Adrenal gland (tissue), 12 donors: ENCODE data around the gene NPIPA1. TPM values are rescaled to one million over a fixed set of nuclear protein-coding genes. Genes with fewer than 3 reads are reported as not detected.
"Not testable (repeated sequence)": the region's sequence is repeated elsewhere in the genome, so short reads cannot be mapped to it uniquely, and the experiment has no call there.

Experiments used
- DNase-seq, 7 donors: peaks; one replicate each; pipeline ENCODE4 v3.0.0-alpha.2; 2019 to 2020
- H3K27ac ChIP-seq, 5 donors: fragments of 200-600 bp; sonication (generic) in 4 of 5; 1 replicate in 3 of 5; 2 replicates in 2 of 5; pipeline versions ENCODE4 v1.5.1 to v1.8.0; 2016 to 2020; ENCODE audit warnings: mild to moderate bottlenecking in 1 of 5
- H3K27me3 ChIP-seq: fragments of 200-600 bp; 2 replicates; pipeline ENCODE4 v1.8.0; 2021
- H3K36me3 ChIP-seq, 2 donors: fragments of 200-600 bp; replicated peaks in 1 of 2; 1 replicate in 1 of 2; 2 replicates in 1 of 2; pipeline versions ENCODE4 v1.5.1 to v1.8.0; 2018 to 2022
- H3K4me1 ChIP-seq, 2 donors: fragments of 200-600 bp; replicated peaks in 1 of 2; 1 replicate in 1 of 2; 2 replicates in 1 of 2; pipeline versions ENCODE4 v1.5.1 to v1.8.0; 2018 to 2021
- H3K4me3 ChIP-seq, 4 donors: fragments of 200-600 bp; sonication (generic) in 3 of 4; one replicate each; pipeline ENCODE4 v1.5.1; 2016 to 2018
- H3K9me3 ChIP-seq, 3 donors: fragments of 200-600 bp; sonication (generic) in 1 of 3; replicated peaks in 1 of 3; 1 replicate in 2 of 3; 2 replicates in 1 of 3; pipeline versions ENCODE4 v1.5.1 to v1.8.0; 2016 to 2021
- CTCF ChIP-seq, 6 experiments: fragments of 450-650 bp in 4 of 6; fragments of 200-600 bp in 2 of 6; sonication (generic) in 1 of 6; IDR thresholded peaks; 1 replicate in 5 of 6; 2 replicates in 1 of 6; pipeline versions ENCODE4 v1.5.1 to v1.8.0; 2016 to 2021; ENCODE audit warnings: antibody characterized with exemption in 6 of 6, mild to moderate bottlenecking in 2 of 6, moderate library complexity in 1 of 6
- POLR2A ChIP-seq, 2 donors: fragments of 450-650 bp; IDR thresholded peaks; one replicate each; pipeline ENCODE4 v1.6.1; 2017; ENCODE audit warnings: antibody characterized with exemption in 2 of 2, mild to moderate bottlenecking in 2 of 2, moderate library complexity in 1 of 2
- WGBS, 4 donors: extraction: QIAGEN DNeasy Blood & Tissue Kit in 2 of 4; methylation state at CpG; one replicate each; pipeline versions ENCODE4 v1.1.5 to v1.1.7; 2013 to 2017; 5-methylcytosine and 5-hydroxymethylcytosine counted together
- intact Hi-C, 2 donors: fragments of 100-400 bp; cut with DNase I; formaldehyde crosslinking; loops; one replicate each; pipeline versions ENCODE4 v1.14.1 to v1.15.0; 2022 to 2023
- polyA plus RNA-seq, 3 donors: library from polyadenylated mRNA; stranded (reverse); fragments of 200-250 nt in 2 of 3; fragments of 350-450 nt in 1 of 3; fragmentation: Illumina TruSeq in 1 of 3; extraction: RNeasy Lipid Tissue Mini Kit (QIAGEN cat#74804) in 1 of 3; gene quantifications; one replicate each; pipeline ENCODE4 v1.2.3, GENCODE V29; 2013 to 2014
- total RNA-seq, 9 donors: library from RNA; depleted of rRNA in 4 of 9; stranded (reverse); fragments of >200 nt in 4 of 9; fragments of 120-200 nt in 1 of 9; fragmentation: NEBNext Ultra II Directional in 1 of 9; extraction: Animal tissue kit (Norgen Biotek cat#: 25700) in 1 of 9; gene quantifications; one replicate each; pipeline versions ENCODE4 v1.1.0 to v1.2.4, GENCODE V29; 2013 to 2023
- donor health status: healthy with polysubstance abuse.
- donor health status: Bipolar disorder and iron deficiency.
- donor health status: DM: yes; HTN: yes; CAD: no.
- donor health status: DM: no; HTN: no; CAD: no.
- donor health status: DM: no; HTN: no; CAD: no.
- donor health status: DM: yes; HTN: yes; CAD: no.

The NPIPA1 gene
- total and polyA plus RNA-seq, 12 donors: 23.9 to 534 (median 54.0) TPM

- H3K9me3 ChIP-seq, H3K4me3 ChIP-seq, H3K36me3 ChIP-seq, intact Hi-C loops, H3K27ac ChIP-seq, H3K4me1 ChIP-seq, H3K27me3 ChIP-seq: not testable (repeated sequence)
- WGBS, 4 donors: 80 to 90% (median 81%) methylated on average over 2 to 19 of the region's 26 CpGs; no CpG with 5 or more reads in 1 of the 4 donors
- peak in 3 of 7 donors; percentile 8 to 12 (median 8) for DNase-seq
These were observed 8.1 kb upstream of the NPIPA1 start for GRCh38 chr16:14929176-14929575.

GRCh38 chr16:14930246-14930645, 7.0 kb upstream of the NPIPA1 start:
- peak in 3 of 7 donors; percentile 8 to 34 (median 9) for DNase-seq
- H3K4me1 ChIP-seq, intact Hi-C loops, H3K9me3 ChIP-seq, H3K4me3 ChIP-seq, H3K27ac ChIP-seq, H3K27me3 ChIP-seq, H3K36me3 ChIP-seq: not testable (repeated sequence)
- 95 to 96% methylated on average over 6 to 9 of the region's 25 CpGs; no CpG with 5 or more reads in 2 of the 4 donors for WGBS, 4 donors

GRCh38 chr16:14930971-14931370, 6.3 kb upstream of the NPIPA1 start:
- WGBS, 4 donors: 79 to 97% (median 89%) methylated on average over 7 to 8 of the region's 19 CpGs; no CpG with 5 or more reads in 1 of the 4 donors
- intact Hi-C loops, H3K27ac ChIP-seq, H3K9me3 ChIP-seq, H3K36me3 ChIP-seq, H3K27me3 ChIP-seq, H3K4me3 ChIP-seq, H3K4me1 ChIP-seq: not testable (repeated sequence)
- DNase-seq: peak in 3 of 7 donors; percentile 8 to 9 (median 9)

- 89 to 96% (median 95%) methylated on average over 8 to 27 of the region's 47 CpGs; no CpG with 5 or more reads in 1 of the 4 donors for WGBS, 4 donors
- intact Hi-C loops, H3K27me3 ChIP-seq, H3K9me3 ChIP-seq, H3K4me3 ChIP-seq, H3K36me3 ChIP-seq, H3K27ac ChIP-seq, H3K4me1 ChIP-seq: not testable (repeated sequence)
- peak in 4 of 7 donors; percentile 4 to 50 (median 11) for DNase-seq
These were observed 4.5 kb upstream of the NPIPA1 start for GRCh38 chr16:14932581-14933375.

GRCh38 chr16:14937994-14938393, 751 bp downstream of the NPIPA1 start:
- H3K4me1 ChIP-seq, H3K27me3 ChIP-seq, H3K27ac ChIP-seq, H3K9me3 ChIP-seq, intact Hi-C loops, H3K36me3 ChIP-seq, H3K4me3 ChIP-seq: not testable (repeated sequence)
- DNase-seq: peak in 3 of 7 donors; percentile 3 to 12 (median 6)
- 62 to 70% methylated on average over 6 of the region's 9 CpGs; no CpG with 5 or more reads in 2 of the 4 donors for WGBS, 4 donors

GRCh38 chr16:14942686-14943085, 5.4 kb downstream of the NPIPA1 start:
- H3K4me1 ChIP-seq, H3K9me3 ChIP-seq, H3K27ac ChIP-seq, intact Hi-C loops, H3K36me3 ChIP-seq, H3K27me3 ChIP-seq, H3K4me3 ChIP-seq: not testable (repeated sequence)
- peak in 1 of 7 donors; percentile 4 for DNase-seq
- 58 to 67% (median 62%) methylated on average over 3 of the region's 3 CpGs for WGBS, 4 donors

GRCh38 chr16:14955546-14956231, 18.4 kb downstream of the NPIPA1 start:
- 51 to 66% (median 56%) methylated on average over 16 of the region's 16 CpGs for WGBS, 4 donors
- peak; percentile 79 to 97 (median 92) for DNase-seq
- no peaks in the 10 kb centered on the region for H3K36me3 ChIP-seq
- no peak overlapping the region for H3K4me3 ChIP-seq
- H3K27me3 ChIP-seq: no peaks in the 10 kb centered on the region
- TF ChIP-seq CTCF (IDR thresholded peaks at IDR 0.05) (no peak), POLR2A (IDR thresholded peaks at IDR 0.05) (peak in 1 of 2 donors; percentile 35)
- intact Hi-C loops: no loop called here
- peaks cover 13 to 23% of the 10 kb centered on the region in 2 donors for H3K4me1 ChIP-seq
- H3K9me3 ChIP-seq: no peaks in the 10 kb centered on the region
- H3K27ac ChIP-seq: peak overlapping the region; percentile 14 to 70 (median 42)
